Measurements from ENCODE around the gene KCNIP1.

Gene KCNIP1

GRCh38 chr5:170587808-170588207 is 84.0 kb downstream of the KCNIP1 start:
- no peak for DNase-seq (ENCODE audit: extremely low spot score)
- ChIA-PET POLR2A (no interaction called here), CTCF (interaction anchor here (1.4 kb wide), 1 partner anchor 11 kb away, joined by 5 read pairs; no protein-coding TSS in a partner anchor)
- TF ChIP-seq CTCF (IDR thresholded peaks at IDR 0.05; ENCODE audit: control extremely low read depth, extremely low read depth, low read depth, missing control alignments), result no peak

GRCh38 chr5:170589643-170590042 is 85.8 kb downstream of the KCNIP1 start:
- ChIA-PET CTCF (no interaction called here), POLR2A (no interaction called here)
- no peak for TF ChIP-seq CTCF (IDR thresholded peaks at IDR 0.05; ENCODE audit: control extremely low read depth, extremely low read depth, low read depth, missing control alignments)
- no peak for DNase-seq (ENCODE audit: extremely low spot score)

GRCh38 chr5:170590566-170590965 is 86.7 kb downstream of the KCNIP1 start:
- POLR2A ChIA-PET, result no interaction called here

GRCh38 chr5:170591054-170591453 is 87.2 kb downstream of the KCNIP1 start:
- CTCF ChIA-PET, result no interaction called here
- POLR2A ChIA-PET, result no interaction called here
- no peak for TF ChIP-seq CTCF (IDR thresholded peaks at IDR 0.05; ENCODE audit: control extremely low read depth, extremely low read depth, low read depth, missing control alignments)
- DNase-seq (ENCODE audit: extremely low spot score), result no peak

More at GRCh38 chr5:170590566-170590965, 86.7 kb downstream of the KCNIP1 start:
- CTCF ChIA-PET, result no interaction called here
- DNase-seq (ENCODE audit: extremely low spot score), result no peak
- no peak for TF ChIP-seq CTCF (IDR thresholded peaks at IDR 0.05; ENCODE audit: control extremely low read depth, extremely low read depth, low read depth, missing control alignments)

- ChIA-PET POLR2A (no interaction called here), CTCF (interaction anchor here (1.1 to 1.8 kb wide), 2 partner anchors 13 to 37 kb away, joined by 3 to 6 read pairs; no protein-coding TSS in a partner anchor)
- DNase-seq (ENCODE audit: extremely low spot score), result no peak
- no peak for TF ChIP-seq CTCF (IDR thresholded peaks at IDR 0.05; ENCODE audit: control extremely low read depth, extremely low read depth, low read depth, missing control alignments)
Observed at GRCh38 chr5:170596482-170597044, 92.7 kb downstream of the KCNIP1 start.

GRCh38 chr5:170597109-170597751 is 93.4 kb downstream of the KCNIP1 start:
- ChIA-PET CTCF (interaction anchor here (1.1 to 1.8 kb wide), 3 partner anchors 14 to 36 kb away, joined by 3 to 6 read pairs (median 5); no protein-coding TSS in a partner anchor), POLR2A (no interaction called here)
- TF ChIP-seq CTCF (IDR thresholded peaks at IDR 0.05; ENCODE audit: control extremely low read depth, extremely low read depth, low read depth, missing control alignments), result no peak
- no peak for DNase-seq (ENCODE audit: extremely low spot score)

Measured in GM10248 (cell line).